ENCODE results near the gene ZNF398. TPM values are rescaled to one million over a fixed set of nuclear protein-coding genes. Genes with fewer than 3 reads are reported as not detected.

Gene ZNF398
- total RNA-seq, 1 donor from 2014 or later, result 9.9 TPM

DNA sequence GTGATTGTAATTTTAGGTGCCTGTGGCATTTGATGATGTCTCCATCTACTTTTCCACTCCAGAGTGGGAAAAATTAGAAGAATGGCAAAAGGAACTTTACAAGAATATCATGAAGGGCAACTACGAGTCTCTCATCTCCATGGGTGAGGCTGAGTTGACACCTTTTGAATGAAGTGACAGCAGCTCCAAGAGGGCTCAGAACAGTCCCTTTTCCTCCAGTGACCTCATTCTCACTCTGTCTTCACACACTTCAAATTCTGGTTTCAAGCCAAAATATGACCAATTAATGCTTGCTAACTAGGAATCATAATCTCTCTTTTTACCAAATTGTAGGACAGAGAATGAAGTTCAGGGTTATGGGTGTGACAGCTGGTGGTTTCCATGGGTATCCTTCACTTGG, 18.9 kb downstream of the ZNF398 start:
- no peaks in the 10 kb centered on the region for H3K9me3 ChIP-seq (ENCODE audit: low read depth)
- DNase-seq (ENCODE audit: low spot score), result no peak
- no peak overlapping the region for H3K4me2 ChIP-seq
- no peak overlapping the region for H3K4me3 ChIP-seq
- peaks cover 12% of the 10 kb centered on the region for H3K36me3 Mint-ChIP-seq
- H3K27me3 Mint-ChIP-seq (ENCODE audit: insufficient read depth, low read depth), result peaks cover 2% of the 10 kb centered on the region
- H3F3A ChIP-seq (ENCODE audit: low read depth), result no peaks in the 10 kb centered on the region
- no peak overlapping the region for H2AFZ ChIP-seq (replicated peaks)
- H3K27me3 ChIP-seq, result no peaks in the 10 kb centered on the region
- no peak overlapping the region for H3K9ac ChIP-seq
- H3K4me1 ChIP-seq, result no peaks in the 10 kb centered on the region
- no peak overlapping the region for H3K4me3 Mint-ChIP-seq
- no peaks in the 10 kb centered on the region for H3K36me3 ChIP-seq
- H3K79me2 ChIP-seq (ENCODE audit: low read depth), result no peaks in the 10 kb centered on the region
- H3K9me3 Mint-ChIP-seq, result no peaks in the 10 kb centered on the region
- TF ChIP-seq EZH2 (IDR thresholded peaks at IDR 0.05), result no peak
- TF ChIP-seq, protein P1, sequence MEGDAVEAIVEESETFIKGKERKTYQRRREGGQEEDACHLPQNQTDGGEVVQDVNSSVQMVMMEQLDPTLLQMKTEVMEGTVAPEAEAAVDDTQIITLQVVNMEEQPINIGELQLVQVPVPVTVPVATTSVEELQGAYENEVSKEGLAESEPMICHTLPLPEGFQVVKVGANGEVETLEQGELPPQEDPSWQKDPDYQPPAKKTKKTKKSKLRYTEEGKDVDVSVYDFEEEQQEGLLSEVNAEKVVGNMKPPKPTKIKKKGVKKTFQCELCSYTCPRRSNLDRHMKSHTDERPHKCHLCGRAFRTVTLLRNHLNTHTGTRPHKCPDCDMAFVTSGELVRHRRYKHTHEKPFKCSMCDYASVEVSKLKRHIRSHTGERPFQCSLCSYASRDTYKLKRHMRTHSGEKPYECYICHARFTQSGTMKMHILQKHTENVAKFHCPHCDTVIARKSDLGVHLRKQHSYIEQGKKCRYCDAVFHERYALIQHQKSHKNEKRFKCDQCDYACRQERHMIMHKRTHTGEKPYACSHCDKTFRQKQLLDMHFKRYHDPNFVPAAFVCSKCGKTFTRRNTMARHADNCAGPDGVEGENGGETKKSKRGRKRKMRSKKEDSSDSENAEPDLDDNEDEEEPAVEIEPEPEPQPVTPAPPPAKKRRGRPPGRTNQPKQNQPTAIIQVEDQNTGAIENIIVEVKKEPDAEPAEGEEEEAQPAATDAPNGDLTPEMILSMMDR (IDR thresholded peaks at IDR 0.05), result no peak
- TF ChIP-seq EZH2phosphoT487 (IDR thresholded peaks at IDR 0.05), result no peak
- H3K27ac ChIP-seq, result no peak overlapping the region
- H3K27ac Mint-ChIP-seq, result no peak overlapping the region
- peaks cover 3% of the 10 kb centered on the region for H3K4me1 Mint-ChIP-seq
- no peaks in the 10 kb centered on the region for H4K20me1 ChIP-seq (ENCODE audit: low read depth)

DNA sequence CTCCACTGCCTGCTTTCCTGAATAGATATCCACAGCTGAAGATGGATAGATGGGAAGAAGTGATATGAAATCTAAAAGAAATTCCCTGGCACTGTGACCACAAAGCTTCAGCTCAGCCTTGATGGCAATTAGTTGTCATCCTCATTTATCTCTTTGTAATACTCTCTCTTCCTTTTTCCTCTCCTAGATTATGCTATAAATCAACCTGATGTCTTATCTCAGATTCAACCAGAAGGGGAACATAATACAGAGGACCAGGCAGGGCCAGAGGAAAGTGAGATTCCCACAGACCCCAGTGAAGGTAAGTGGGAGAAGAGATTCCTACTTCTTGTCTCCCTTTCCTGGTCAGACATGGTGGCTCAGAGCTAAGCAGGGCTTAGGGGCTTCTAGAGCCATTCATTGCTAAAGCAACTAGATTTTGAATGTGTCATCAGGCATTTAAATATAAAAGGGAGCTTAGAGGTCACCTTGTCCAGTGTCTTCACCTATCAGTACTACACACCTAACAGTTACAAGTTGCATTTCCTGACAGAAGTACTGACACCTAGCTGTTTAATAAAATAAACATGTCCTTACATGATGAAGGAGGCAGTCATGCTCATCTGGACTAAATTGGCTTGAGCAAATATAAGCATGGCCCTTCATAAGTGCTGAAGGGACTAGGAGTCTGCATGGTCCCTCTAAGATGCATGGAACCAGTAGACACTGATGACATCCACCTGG, 19.5 kb downstream of the ZNF398 start:
- Mint-ChIP-seq H3K36me3 (peaks cover 12% of the 10 kb centered on the region), H3K27ac (no peak overlapping the region), H3K27me3 (ENCODE audit: insufficient read depth, low read depth) (peaks cover 2% of the 10 kb centered on the region), H3K4me1 (peaks cover 3% of the 10 kb centered on the region), H3K4me3 (no peak overlapping the region), H3K9me3 (no peaks in the 10 kb centered on the region)
- H3K36me3 ChIP-seq, result no peaks in the 10 kb centered on the region
- H3K9ac ChIP-seq, result no peak overlapping the region
- no peak for DNase-seq (ENCODE audit: low spot score)
- TF ChIP-seq, protein P1 (IDR thresholded peaks at IDR 0.05), result no peak
- no peak for TF ChIP-seq EZH2phosphoT487 (IDR thresholded peaks at IDR 0.05)
- TF ChIP-seq EZH2 (IDR thresholded peaks at IDR 0.05), result no peak
- H3K4me2 ChIP-seq, result no peak overlapping the region
- no peak overlapping the region for H3K27ac ChIP-seq
- H3K27me3 ChIP-seq, result no peaks in the 10 kb centered on the region
- H4K20me1 ChIP-seq (ENCODE audit: low read depth), result no peaks in the 10 kb centered on the region
- no peaks in the 10 kb centered on the region for H3K79me2 ChIP-seq (ENCODE audit: low read depth)
- H3K4me1 ChIP-seq, result no peaks in the 10 kb centered on the region
- H3K4me3 ChIP-seq, result no peak overlapping the region
- no peaks in the 10 kb centered on the region for H3F3A ChIP-seq (ENCODE audit: low read depth)
- H2AFZ ChIP-seq (replicated peaks), result no peak overlapping the region
- H3K9me3 ChIP-seq (ENCODE audit: low read depth), result no peaks in the 10 kb centered on the region

DNA sequence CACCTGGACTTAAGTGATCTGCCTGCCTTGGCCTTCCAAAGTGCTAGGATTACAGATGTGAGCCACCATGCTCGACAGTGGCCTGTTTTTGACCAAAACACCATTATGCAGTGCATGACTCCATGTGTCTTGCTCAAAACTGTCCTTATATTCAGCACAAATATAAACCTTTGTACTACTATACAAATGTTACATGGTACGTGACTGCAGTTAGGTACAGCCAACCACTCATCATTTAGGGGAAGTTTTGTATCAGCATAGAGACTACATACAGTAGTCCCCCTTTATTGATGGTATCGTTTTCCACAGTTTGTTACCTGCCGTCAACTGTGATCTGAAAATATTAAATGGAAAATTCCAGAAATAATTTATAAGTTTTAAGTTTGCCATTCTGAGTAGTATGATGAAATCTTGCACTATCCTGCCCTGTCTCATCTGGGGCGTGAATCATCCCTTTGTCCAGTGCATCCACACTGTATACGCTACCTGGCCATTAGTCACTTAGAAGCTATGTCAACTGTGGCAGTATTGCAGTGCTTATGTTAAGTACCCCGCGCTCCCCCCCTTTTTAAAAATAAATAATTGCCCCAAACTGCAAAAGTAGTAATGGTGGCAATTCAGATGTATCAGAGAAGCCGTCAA, 24.8 kb downstream of the ZNF398 start:
- no peak overlapping the region for H3K27ac Mint-ChIP-seq
- TF ChIP-seq, protein P1 (IDR thresholded peaks at IDR 0.05), result no peak
- no peak for TF ChIP-seq EZH2phosphoT487 (IDR thresholded peaks at IDR 0.05)
- TF ChIP-seq EZH2 (IDR thresholded peaks at IDR 0.05), result no peak
- H3K4me3 ChIP-seq, result no peak overlapping the region
- H3K4me3 Mint-ChIP-seq, result no peak overlapping the region
- no peaks in the 10 kb centered on the region for H3K4me1 ChIP-seq
- no peaks in the 10 kb centered on the region for H3K9me3 Mint-ChIP-seq
- no peak overlapping the region for H3K4me2 ChIP-seq
- H3K79me2 ChIP-seq (ENCODE audit: low read depth), result no peaks in the 10 kb centered on the region
- H2AFZ ChIP-seq (replicated peaks), result no peak overlapping the region
- no peak for DNase-seq (ENCODE audit: low spot score)
- no peak overlapping the region for H3K9ac ChIP-seq
- no peaks in the 10 kb centered on the region for H3K27me3 ChIP-seq
- H3K36me3 Mint-ChIP-seq, result peaks cover 8% of the 10 kb centered on the region
- H3K27me3 Mint-ChIP-seq (ENCODE audit: insufficient read depth, low read depth), result no peaks in the 10 kb centered on the region
- no peaks in the 10 kb centered on the region for H4K20me1 ChIP-seq (ENCODE audit: low read depth)
- no peaks in the 10 kb centered on the region for H3F3A ChIP-seq (ENCODE audit: low read depth)
- H3K27ac ChIP-seq, result no peak overlapping the region
- H3K9me3 ChIP-seq (ENCODE audit: low read depth), result no peaks in the 10 kb centered on the region
- no peaks in the 10 kb centered on the region for H3K4me1 Mint-ChIP-seq
- H3K36me3 ChIP-seq, result peaks cover 6% of the 10 kb centered on the region
